Measurements from ENCODE around the gene DAB1. TPM values are rescaled to one million over a fixed set of nuclear protein-coding genes. Genes with fewer than 3 reads are reported as not detected.

Gene DAB1
- total and polyA plus RNA-seq, 12 donors, result 0.04 to 2.1 (median 0.59) TPM; not detected in 2

DNA sequence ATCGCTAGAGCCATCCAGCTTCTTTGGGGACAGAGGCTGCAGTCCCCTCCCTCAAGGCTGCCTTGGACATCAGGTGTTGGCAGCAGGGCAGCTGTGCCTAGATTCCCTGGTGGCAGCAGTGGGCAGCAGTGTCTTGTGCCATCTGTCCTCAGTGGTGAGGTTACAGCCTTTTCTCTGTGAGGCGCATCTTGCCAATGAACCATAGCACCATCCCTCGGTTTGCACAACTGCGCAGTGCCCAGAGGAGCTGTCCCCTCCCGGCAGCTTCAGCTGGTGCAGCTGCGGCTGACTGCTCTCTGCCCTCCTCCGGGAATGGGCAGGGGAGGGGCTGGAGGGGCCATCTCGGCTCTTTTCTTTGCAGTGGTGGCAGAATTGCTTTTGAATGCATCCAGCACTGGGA lies 399.0 kb downstream of the DAB1 start:
- Histone ChIP-seq H3K27me3 (no peaks in the 10 kb centered on the region), H3K9me3 (replicated peaks in 1 of 3) (no peaks in the 10 kb centered on the region), H3K27ac (no peak overlapping the region), H3K4me3 (no peak overlapping the region), H3K36me3 (replicated peaks in 1 of 2) (no peaks in the 10 kb centered on the region), H3K4me1 (replicated peaks in 1 of 2) (no peaks in the 10 kb centered on the region)
- DNase-seq, result peak in 1 of 7 donors; percentile 56
- WGBS, 4 donors, result 28 to 48% (median 44%) methylated on average over 6 to 8 of the region's 8 CpGs
- TF ChIP-seq POLR2A (IDR thresholded peaks at IDR 0.05), result no peak
- TF ChIP-seq, protein P1, sequence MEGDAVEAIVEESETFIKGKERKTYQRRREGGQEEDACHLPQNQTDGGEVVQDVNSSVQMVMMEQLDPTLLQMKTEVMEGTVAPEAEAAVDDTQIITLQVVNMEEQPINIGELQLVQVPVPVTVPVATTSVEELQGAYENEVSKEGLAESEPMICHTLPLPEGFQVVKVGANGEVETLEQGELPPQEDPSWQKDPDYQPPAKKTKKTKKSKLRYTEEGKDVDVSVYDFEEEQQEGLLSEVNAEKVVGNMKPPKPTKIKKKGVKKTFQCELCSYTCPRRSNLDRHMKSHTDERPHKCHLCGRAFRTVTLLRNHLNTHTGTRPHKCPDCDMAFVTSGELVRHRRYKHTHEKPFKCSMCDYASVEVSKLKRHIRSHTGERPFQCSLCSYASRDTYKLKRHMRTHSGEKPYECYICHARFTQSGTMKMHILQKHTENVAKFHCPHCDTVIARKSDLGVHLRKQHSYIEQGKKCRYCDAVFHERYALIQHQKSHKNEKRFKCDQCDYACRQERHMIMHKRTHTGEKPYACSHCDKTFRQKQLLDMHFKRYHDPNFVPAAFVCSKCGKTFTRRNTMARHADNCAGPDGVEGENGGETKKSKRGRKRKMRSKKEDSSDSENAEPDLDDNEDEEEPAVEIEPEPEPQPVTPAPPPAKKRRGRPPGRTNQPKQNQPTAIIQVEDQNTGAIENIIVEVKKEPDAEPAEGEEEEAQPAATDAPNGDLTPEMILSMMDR (IDR thresholded peaks at IDR 0.05), result no peak
- intact Hi-C loops (cut with DNase I), result no loop called here

DNA sequence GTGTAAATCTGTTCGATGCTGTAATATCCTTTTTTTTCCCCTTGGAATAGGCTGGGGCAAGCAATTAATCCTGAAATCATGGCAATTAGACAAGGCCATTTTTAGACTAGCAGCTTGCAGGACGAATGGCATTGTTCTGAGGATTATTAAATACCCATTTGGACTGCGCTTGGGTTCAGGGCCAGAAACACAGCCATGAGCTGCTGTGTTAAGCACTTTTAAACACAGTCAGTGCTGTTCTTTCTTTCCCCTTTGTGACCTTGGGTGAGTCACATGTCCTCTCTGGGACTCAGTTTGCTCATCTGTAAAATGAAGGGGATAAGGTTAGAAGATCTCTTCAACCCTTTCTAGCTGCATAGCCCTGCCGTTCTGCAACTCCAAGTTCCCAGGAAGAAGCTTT lies 399.4 kb downstream of the DAB1 start:
- Histone ChIP-seq H3K4me3 (no peak overlapping the region), H3K36me3 (replicated peaks in 1 of 2) (no peaks in the 10 kb centered on the region), H3K27me3 (no peaks in the 10 kb centered on the region), H3K9me3 (replicated peaks in 1 of 3) (no peaks in the 10 kb centered on the region), H3K4me1 (replicated peaks in 1 of 2) (no peaks in the 10 kb centered on the region), H3K27ac (no peak overlapping the region)
- DNase-seq, result no peak
- intact Hi-C loops (cut with DNase I), result no loop called here
- TF ChIP-seq POLR2A (IDR thresholded peaks at IDR 0.05), result no peak
- TF ChIP-seq, protein P1 (IDR thresholded peaks at IDR 0.05), result no peak
- 40 to 47% (median 45%) methylated on average over 4 of the region's 4 CpGs for WGBS, 4 donors

GRCh38 chr1:57020216-57020615 lies 403.6 kb downstream of the DAB1 start:
- no peak for DNase-seq
- intact Hi-C loops (cut with DNase I), result no loop called here
- no peaks in the 10 kb centered on the region for H3K4me1 ChIP-seq (replicated peaks in 1 of 2)
- 44 to 74% (median 59%) methylated on average over 1 of the region's 1 CpG for WGBS, 4 donors
- TF ChIP-seq, protein P1 (IDR thresholded peaks at IDR 0.05), result no peak
- no peak for TF ChIP-seq POLR2A (IDR thresholded peaks at IDR 0.05)
- H3K9me3 ChIP-seq (replicated peaks in 1 of 3), result no peaks in the 10 kb centered on the region
- H3K27me3 ChIP-seq, result no peaks in the 10 kb centered on the region
- H3K36me3 ChIP-seq (replicated peaks in 1 of 2), result no peaks in the 10 kb centered on the region
- H3K27ac ChIP-seq, result no peak overlapping the region
- H3K4me3 ChIP-seq, result no peak overlapping the region

GRCh38 chr1:57019236-57019839 lies 404.5 kb downstream of the DAB1 start:
- TF ChIP-seq, protein P1 (IDR thresholded peaks at IDR 0.05), result no peak
- no peak for TF ChIP-seq POLR2A (IDR thresholded peaks at IDR 0.05)
- DNase-seq, result no peak
- no peak overlapping the region for H3K4me3 ChIP-seq
- no peaks in the 10 kb centered on the region for H3K9me3 ChIP-seq (replicated peaks in 1 of 3)
- 75 to 81% (median 78%) methylated on average over 5 of the region's 5 CpGs for WGBS, 4 donors
- H3K36me3 ChIP-seq (replicated peaks in 1 of 2), result no peaks in the 10 kb centered on the region
- intact Hi-C loops (cut with DNase I), result no loop called here
- no peak overlapping the region for H3K27ac ChIP-seq
- H3K27me3 ChIP-seq, result no peaks in the 10 kb centered on the region
- no peaks in the 10 kb centered on the region for H3K4me1 ChIP-seq (replicated peaks in 1 of 2)
